ENCODE measurements around the gene AGER. TPM values are rescaled to one million over a fixed set of nuclear protein-coding genes. Genes with fewer than 3 reads are reported as not detected.

AGER gene
- total and polyA plus RNA-seq, 9 of the 15 experiments (the other 6 are each of a cell fraction or from before 2014, with no cell fraction given): 1.2 to 11.5 (median 4.1) TPM

DNA sequence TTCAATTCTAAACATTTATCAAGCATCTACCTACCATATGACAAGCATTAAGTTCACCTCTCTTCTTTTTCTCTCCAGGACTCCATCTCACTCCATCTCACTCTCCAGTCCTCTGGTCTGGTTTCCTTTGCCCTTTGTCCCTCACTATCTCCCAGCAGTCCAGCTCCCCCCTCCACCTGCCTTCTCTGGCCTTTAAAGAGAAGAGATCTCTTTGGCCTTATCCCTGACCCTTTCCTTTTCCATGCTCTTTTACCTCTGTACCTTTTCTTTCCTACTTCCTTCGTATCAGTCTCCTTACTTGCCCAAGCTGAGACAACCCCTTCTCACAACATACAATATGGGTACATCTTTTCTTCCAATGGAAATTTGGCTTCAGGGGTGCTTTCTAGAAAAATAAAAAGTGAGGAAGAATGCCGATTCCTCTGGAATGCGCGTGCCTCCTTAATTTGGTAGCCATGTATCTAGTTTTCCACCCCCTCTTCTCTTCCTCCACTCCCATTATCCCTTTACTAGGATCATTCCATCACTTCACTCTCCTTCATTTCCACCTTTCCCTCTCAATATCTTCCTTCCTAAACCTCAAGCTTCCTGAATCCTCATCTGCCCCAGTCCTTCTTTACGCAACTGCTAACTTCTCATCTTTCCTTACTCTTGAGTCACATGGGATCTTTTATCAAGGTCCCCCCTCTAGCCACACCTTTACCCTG is 7.4 kb downstream of the AGER start (continued):
- no peak for TF ChIP-seq ZC3H4 (CRISPR knock-in tag; IDR thresholded peaks at IDR 0.05; ENCODE audit: borderline replicate concordance)
- TF ChIP-seq PHF20 (IDR thresholded peaks at IDR 0.05; ENCODE audit: partially characterized antibody): no peak
- TF ChIP-seq HMG20B (CRISPR knock-in tag; IDR thresholded peaks at IDR 0.05): no peak
- no peak for TF ChIP-seq ZNF551 (CRISPR knock-in tag; IDR thresholded peaks at IDR 0.05)
- TF ChIP-seq, protein P1, sequence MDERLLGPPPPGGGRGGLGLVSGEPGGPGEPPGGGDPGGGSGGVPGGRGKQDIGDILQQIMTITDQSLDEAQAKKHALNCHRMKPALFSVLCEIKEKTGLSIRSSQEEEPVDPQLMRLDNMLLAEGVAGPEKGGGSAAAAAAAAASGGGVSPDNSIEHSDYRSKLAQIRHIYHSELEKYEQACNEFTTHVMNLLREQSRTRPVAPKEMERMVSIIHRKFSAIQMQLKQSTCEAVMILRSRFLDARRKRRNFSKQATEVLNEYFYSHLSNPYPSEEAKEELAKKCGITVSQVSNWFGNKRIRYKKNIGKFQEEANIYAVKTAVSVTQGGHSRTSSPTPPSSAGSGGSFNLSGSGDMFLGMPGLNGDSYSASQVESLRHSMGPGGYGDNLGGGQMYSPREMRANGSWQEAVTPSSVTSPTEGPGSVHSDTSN (CRISPR knock-in tag; IDR thresholded peaks at IDR 0.05; ENCODE audit: low read depth): no peak
- TF ChIP-seq, protein P1 (tag; conservative IDR thresholded peaks at IDR 0.05; ENCODE audit: low read depth): no peak
- no peak for TF ChIP-seq ZNF140 (CRISPR knock-in tag; IDR thresholded peaks at IDR 0.05)
- TF ChIP-seq, protein P2, sequence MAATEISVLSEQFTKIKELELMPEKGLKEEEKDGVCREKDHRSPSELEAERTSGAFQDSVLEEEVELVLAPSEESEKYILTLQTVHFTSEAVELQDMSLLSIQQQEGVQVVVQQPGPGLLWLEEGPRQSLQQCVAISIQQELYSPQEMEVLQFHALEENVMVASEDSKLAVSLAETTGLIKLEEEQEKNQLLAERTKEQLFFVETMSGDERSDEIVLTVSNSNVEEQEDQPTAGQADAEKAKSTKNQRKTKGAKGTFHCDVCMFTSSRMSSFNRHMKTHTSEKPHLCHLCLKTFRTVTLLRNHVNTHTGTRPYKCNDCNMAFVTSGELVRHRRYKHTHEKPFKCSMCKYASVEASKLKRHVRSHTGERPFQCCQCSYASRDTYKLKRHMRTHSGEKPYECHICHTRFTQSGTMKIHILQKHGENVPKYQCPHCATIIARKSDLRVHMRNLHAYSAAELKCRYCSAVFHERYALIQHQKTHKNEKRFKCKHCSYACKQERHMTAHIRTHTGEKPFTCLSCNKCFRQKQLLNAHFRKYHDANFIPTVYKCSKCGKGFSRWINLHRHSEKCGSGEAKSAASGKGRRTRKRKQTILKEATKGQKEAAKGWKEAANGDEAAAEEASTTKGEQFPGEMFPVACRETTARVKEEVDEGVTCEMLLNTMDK (IDR thresholded peaks at IDR 0.05; ENCODE audit: borderline replicate concordance, insufficient read depth, low read depth, low read length, poor library complexity, severe bottlenecking): no peak
- TF ChIP-seq MYNN (IDR thresholded peaks at IDR 0.05): no peak
- no peak for TF ChIP-seq MYNN (CRISPR knock-in tag; IDR thresholded peaks at IDR 0.05)
- TF ChIP-seq YY1 (IDR thresholded peaks at IDR 0.05; ENCODE audit: borderline replicate concordance in 1 of 3, control insufficient read depth in 1 of 3, extremely low read depth in 1 of 3, insufficient read depth in 3 of 3, insufficient read length in 1 of 3, insufficient replicate concordance in 2 of 3, low read depth in 1 of 3, low read length in 2 of 3): no peak
- TF ChIP-seq, protein P3, sequence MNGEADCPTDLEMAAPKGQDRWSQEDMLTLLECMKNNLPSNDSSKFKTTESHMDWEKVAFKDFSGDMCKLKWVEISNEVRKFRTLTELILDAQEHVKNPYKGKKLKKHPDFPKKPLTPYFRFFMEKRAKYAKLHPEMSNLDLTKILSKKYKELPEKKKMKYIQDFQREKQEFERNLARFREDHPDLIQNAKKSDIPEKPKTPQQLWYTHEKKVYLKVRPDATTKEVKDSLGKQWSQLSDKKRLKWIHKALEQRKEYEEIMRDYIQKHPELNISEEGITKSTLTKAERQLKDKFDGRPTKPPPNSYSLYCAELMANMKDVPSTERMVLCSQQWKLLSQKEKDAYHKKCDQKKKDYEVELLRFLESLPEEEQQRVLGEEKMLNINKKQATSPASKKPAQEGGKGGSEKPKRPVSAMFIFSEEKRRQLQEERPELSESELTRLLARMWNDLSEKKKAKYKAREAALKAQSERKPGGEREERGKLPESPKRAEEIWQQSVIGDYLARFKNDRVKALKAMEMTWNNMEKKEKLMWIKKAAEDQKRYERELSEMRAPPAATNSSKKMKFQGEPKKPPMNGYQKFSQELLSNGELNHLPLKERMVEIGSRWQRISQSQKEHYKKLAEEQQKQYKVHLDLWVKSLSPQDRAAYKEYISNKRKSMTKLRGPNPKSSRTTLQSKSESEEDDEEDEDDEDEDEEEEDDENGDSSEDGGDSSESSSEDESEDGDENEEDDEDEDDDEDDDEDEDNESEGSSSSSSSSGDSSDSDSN (IDR thresholded peaks at IDR 0.05; ENCODE audit: borderline replicate concordance in 1 of 2, low read depth in 2 of 2, low read length in 2 of 2): 0 out of 4 replicates have a peak, but pooled peaks of 1 of the 2 experiments have one; percentile 45
- no peak for TF ChIP-seq NR2F6 (CRISPR knock-in tag; IDR thresholded peaks at IDR 0.05)
- TF ChIP-seq ZNF212 (CRISPR knock-in tag; IDR thresholded peaks at IDR 0.05): no peak
- TF ChIP-seq LCOR (CRISPR knock-in tag; IDR thresholded peaks at IDR 0.05): 0 out of 2 replicates have a peak, but pooled peaks have one; percentile 3
- no peak for TF ChIP-seq SAFB (IDR thresholded peaks at IDR 0.05; ENCODE audit: borderline replicate concordance, low read depth, low read length)
- no peak for TF ChIP-seq STAG1 (CRISPR knock-in tag; IDR thresholded peaks at IDR 0.05; ENCODE audit: borderline replicate concordance)
- no peak for TF ChIP-seq ZNF764 (CRISPR knock-in tag; IDR thresholded peaks at IDR 0.05; ENCODE audit: low read depth)
- TF ChIP-seq HNRNPH1 (optimal IDR thresholded peaks at IDR 0.05; ENCODE audit: low read depth, low read length): no peak
- no peak for TF ChIP-seq SOX6 (IDR thresholded peaks at IDR 0.05)
